ENCODE results near the gene BMPR1A.
"Not testable (repeated sequence)": the region's sequence is repeated elsewhere in the genome, so short reads cannot be mapped to it uniquely, and the experiment has no call there.

BMPR1A gene

DNA sequence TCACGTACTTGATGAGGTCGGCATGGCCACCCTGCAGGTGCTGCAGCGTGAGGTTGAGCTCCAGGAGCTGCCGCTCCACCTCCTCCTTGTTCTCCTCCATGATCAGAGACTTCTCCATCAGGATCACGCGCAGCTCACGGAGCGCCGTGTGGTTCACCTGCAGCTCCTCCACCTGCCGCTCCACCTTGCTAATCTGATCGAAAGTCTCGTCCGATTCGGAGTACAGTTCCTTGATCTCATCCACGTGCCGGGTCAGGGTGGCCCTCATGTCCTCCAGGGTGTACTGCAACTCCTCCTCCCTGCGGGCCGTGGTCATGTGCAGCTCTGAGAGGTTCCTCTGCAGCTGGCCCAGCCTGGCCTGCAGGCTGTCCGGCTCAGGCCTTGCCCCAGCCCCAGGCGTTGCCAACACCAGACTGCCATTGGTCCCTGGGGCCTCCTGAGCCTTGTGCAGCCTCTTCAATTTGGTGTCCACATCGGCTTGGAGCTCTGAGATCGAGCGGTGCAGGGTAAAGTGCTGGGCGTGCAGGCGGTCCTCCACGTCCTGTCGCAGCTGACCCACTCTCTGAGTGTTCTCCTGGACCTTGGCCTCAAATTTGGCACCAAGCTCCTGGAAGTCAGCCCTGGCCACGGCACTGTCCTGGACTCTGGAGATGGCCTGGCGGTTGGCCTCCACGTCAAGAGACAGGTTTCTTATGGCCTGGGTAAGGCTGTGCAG, 187.1 kb downstream of the BMPR1A start:
- no peak for DNase-seq

DNA sequence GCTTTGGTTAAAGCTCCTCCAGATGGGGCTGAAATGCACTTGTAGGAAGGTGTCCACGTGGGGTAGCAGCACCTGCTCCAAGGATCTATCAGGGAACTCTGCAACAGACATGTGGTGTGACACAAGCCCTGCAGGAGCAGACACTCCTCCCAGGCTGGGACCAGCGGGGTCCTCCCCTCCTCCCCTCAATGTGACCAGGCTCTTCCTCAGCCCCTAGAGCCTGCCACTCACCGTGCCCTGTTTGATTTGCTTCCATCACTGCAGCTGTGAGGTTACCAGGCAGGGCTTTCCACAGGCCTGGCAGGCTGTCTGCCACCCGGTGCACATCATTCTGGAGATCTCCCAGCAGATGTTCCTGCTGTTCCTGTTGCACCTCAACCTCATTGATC, 187.6 kb downstream of the BMPR1A start:
- no peak for DNase-seq

DNA sequence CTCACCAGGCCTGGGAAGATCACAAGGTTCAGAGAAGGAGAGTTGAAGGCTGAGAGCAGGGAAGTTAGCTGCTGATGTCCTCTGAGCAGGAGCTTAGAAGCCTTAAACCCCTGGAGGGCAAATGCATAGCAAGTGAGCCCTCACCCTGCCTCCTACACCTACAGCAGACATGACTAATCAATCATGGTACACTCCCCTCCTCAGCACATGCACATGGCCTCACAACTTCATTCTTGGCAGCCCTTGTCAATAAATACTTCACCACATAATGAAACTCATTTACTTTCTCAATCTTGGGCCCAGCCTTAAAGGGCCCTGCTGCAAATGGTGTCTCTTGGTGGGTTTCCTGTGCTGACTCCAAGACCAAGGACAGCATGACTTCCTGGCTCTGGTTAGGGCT, 188.1 kb downstream of the BMPR1A start:
- DNase-seq, result no peak

DNA sequence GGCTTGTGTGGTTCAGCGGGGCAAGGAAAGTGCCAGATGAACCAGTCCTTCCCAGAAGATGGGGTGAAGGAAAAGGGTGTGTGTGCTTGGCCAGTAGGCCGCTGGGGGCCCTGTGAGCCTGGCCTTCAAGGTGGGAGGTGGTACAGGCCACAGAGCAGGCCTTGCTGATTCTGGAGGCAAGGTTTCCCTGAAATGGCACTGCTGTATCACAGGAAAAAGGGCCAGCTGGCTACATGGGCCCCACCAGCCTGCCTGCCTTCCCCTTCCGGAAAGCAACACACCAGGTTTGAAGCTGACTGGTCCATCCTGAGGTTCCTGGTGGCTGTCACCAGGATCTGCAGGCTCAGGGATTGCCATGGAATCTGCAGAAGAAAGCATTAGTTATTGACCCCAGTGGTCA, 188.5 kb downstream of the BMPR1A start:
- DNase-seq, result no peak

DNA sequence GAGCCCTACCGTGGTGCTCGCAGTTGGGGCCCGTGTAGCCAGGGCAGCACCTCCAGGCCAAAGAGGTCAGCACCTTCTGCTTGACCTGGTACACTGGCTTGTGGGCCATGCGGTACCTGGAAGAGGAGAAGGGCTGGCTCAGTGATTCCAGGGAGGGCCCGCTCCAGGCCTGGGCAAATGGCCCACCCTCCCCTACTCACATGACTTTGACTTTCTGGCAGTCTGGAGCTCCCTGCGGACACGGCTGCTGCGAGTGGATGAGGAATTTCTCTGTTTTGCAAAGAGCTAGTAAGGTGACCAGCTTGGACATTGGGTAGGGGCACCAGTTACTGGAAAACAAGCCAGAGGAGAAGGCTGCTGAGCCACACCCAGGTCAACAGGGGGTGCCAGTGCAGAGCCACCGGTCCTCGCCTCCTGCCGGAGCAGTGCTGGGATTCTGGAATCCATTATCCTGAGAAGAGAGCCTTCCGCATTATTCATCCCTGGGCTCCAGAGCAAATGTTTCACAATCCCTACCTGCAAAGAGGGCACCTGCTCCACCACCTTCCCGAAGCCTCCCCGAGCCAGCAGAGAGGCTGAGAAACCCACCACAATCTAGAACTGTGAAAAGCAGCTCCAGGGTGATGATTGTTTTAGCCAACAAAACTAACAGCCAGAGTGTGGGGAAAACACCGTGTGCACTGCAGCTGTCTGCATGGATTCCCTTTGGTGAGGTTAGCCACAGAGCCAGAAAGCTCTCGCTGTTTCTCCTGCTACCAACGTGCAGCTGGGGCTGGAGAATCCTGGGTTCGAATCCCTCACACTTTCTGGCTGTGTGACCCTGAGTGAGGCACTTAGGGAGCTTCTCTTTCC, 189.2 kb downstream of the BMPR1A start:
- no peak for DNase-seq

DNA sequence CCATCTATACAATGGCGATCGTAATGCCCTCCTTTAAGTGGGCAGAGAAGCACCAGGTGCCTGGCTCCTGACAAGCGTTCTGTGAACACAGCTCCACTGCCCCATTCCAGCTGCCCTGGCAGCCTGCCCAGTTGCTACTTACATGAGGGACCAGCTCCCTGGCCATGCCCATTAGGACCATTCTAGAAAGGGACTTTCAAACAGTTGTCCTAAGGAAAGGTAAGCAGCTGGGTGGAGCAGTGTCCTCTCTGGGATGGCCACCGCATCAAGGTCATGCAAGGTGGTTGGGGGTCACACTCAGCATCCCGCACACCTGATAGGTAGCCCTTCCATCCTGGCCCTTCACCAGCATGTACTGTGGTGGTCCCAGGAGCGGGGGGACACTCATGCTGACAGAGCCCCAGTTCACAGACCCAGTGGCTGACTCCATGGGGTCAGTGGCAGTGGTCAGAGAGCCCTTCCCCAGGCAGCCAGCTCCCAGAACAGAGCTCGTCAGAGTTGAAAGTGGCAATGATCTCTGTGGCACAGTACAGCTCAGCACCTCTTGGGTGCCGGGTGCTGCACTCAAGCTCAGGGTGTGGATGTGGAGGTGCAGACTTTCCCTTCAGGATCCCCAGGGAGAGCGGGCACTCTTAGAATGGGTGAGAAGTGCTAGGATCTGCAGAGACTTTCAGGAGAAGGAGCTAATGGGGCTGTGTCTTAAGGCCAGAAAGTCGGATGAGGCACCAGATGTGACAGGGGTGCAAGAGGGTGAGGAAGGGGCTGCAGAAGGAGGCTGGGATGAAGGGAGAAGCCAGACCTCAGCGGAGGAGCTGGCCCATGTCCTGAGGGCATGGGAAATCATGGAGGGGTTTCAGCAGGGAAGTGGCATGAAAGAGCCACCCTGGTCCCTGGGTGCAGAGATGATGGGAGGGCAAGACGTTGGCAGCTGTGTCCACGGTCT, 190.1 kb downstream of the BMPR1A start:
- DNase-seq, result no peak

DNA sequence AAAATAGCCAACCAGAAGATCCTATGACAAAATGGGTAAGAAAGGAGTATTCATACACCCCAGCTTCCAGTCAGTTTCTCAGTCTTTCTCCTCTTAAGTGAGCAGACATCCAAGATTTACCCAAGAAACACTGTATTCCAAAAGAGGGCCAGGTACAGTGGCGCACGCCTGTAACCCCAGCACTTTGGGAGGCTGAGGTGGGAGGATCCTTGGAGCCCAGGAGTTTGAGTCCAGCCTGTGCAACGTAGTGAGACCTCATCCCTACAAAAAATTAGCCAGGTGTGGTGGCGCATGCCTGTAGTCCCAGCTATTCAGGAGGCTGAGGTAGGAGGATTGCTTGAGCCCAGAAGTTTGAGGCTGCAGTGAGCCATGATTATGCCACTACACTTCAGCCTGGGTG, 191.4 kb downstream of the BMPR1A start:
- not testable (repeated sequence) for DNase-seq

DNA sequence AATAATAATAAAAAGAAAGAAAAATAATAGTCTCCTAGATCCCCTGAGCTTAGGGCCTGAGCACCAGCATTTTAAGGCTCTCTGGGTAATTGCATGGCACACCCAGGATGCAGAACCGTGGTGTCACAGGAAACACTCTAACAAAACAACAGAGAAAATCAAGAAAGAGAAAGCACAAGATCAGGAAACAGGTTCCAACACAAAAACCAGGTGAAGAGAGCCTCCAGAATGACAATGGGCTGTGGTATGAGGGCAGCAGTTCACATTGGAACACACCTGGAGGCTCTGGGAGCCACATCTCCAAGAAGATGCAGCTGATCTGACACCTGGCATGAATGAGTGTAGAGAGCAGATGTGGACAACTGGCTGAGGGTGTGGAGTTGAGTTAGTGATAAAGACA, 193.9 kb downstream of the BMPR1A start:
- no peak for DNase-seq

DNA sequence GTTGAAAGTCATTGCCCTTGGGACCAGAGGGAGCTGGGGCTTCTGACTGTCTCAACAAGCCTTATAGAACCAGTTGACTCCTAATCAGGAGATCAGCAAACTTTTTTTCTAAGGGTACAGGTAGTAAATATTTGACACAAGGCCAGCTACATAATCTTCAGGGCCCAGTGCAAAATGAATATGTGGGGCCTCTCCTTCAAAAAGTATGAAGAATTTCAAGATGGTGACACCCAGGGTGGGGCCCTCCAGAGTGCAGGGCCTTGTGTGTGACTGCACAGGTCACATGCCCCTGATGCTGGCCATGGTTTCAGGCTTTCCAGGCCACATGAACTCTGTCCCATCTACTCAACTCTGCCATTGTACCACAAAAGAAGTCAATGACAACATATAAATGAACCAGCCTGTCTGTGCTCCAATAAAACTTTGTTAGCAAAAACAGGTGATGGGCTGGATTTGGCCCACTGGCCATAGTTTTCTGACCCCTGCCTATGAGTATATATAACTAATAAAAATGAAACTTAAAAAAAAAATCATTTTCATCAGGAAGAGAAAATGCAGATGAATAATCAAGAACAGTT, 194.9 kb downstream of the BMPR1A start:
- no peak for DNase-seq

DNA sequence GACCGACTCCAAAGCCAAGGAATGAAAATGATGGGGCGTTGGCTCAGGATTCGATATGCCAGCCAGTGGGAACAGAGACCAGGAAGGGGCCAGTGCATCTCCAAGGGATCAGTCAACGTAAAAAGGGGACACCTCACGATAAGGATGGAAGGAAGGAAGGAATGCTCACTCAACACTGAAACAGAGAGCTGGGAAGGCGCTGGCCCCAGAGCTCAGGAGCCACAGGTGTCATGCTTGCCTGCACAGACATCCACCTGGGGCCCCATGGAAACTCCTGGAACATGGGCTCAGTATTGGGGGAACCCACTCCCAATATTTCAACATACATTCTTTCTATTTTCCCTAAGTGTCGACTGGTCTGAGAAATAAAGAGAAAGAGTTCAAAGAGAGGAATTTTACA, 195.7 kb downstream of the BMPR1A start:
- no peak for DNase-seq

DNA sequence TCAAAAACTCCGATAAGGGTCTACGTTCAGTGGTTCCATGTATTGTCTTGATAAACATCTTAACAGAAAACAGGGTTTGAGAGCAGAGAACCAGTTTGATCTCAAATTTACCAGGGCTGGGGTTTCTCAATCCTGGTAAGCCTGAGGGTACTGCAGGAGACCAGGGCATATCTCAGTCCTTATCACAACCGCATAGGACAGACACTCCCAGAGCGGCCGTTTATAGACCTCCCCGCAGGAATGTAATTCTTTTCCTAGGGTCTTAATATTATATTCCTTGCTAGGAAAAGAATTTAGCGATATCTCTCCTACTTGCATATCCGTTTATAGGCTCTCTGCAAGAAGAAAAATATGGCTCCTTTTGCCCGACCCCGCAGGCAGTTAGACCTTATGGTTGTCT, 196.3 kb downstream of the BMPR1A start:
- DNase-seq, result not testable (repeated sequence)

DNA sequence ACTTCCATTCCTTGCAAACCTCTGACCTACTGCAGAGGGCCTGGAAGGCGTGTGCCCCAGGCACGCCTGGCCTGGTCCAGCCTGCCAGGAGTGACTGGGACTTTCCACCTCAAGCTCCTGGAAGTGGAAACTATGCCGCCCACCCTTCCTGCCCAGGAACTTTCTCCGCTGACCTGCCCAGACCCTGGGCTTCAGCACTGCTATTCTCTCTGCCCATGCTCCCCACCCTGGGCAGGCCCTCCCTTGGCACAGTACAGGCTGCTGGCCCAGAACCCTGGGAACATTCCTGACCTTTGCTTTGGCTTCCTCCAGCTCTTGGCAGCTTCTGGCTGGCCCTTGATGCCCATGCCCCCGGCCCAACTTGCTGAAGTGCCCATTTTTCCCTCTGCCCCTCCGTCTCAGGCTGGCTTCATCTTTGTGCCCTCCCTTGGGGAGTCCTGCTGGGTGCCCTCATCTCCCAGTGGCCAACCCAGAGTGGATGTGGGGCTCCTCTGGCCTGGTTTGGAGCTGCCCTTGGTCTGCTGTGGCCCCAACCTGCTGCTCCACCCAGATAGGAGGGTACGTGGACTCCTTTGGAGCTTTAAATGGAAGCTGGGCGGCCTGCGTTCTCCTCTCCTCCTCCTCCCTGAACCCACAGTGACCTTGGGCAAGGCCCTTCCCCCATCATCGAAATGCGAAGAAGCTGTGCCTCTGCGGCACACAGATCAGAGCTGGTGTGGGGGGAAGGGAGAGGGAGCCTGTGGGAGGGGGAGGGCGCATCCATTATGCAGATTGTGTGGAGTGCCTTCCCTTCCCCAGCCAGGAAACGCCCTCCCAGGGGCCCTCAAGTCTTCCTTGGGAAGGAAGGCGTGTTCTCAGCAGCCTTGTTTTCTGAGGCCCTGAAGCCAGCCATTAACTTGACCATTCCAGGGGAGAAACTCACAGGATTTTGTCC, 197.6 kb downstream of the BMPR1A start:
- no peak for DNase-seq

DNA sequence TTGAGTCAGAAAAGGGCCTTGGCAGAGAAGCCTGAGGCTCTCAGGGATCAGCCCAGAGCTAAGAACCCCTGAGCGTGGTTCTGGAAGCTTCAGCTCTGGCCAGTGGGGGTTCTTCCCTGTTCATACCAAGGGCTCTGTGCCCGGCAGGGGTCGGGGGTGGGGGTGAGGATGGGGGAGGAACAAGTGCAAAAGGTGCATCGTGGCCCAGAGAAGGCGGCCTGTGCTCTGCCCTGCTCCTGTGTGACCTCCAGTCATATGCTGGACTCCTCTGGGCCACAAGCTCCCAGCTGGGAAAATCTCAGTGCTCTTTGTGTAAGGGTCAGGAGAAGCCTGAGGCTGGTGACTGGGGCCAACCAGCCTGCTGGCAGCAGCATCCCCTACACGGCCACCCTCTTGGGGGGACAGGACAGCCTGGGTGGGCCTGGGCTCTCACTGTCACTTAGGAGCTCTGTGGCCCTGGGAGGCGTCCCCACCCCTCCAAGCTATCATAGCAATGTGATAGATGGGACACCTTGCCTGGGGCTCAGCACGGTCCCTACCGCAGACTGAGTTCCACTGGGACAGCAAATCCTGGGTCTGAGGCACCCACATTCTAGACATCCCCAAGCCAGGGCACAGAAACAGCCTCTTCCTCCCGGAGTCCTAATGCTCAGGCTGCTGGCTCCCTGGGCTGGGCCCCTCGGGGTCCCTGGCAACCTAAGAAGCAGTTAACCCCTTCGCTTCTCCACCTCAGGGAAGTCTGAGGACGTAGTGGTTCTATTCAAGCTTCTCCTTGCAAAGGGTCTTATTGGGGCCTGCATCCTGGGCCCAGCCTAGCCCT, 198.5 kb downstream of the BMPR1A start:
- no peak for DNase-seq

DNA sequence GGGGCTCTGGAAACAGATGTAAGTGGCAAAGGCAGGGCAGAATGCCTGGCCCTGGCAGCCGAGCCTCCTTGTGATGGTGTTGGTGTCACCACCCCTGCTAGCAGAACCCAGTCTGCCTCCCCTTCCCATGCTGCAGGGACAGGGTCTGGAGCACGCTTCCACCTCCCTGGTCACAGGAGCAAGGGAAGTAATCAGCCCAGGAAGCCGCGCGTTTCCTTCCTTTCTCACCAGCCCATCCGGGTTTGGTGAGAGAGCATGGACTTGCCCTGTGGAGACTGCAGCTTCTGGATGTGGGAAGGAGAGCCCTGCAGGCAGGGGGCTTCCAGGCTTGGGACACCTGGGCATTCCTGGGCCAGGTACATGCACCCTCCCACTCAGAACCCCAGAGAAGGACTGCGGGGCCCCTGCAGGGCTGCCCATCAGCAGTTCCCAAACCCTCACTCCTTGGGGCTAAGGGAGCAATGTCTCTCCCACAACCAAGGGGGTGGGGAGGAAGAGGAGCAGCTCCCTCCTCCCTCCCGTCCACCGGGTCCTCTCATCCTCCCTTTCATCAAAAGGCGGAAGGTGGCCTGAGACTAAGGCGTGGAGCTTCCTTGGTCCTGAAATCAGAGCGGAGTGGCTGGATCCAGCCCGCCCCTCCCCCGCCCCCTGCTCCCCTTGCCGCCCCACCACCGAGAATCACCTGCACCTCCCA, 199.2 kb downstream of the BMPR1A start:
- no peak for DNase-seq

DNA sequence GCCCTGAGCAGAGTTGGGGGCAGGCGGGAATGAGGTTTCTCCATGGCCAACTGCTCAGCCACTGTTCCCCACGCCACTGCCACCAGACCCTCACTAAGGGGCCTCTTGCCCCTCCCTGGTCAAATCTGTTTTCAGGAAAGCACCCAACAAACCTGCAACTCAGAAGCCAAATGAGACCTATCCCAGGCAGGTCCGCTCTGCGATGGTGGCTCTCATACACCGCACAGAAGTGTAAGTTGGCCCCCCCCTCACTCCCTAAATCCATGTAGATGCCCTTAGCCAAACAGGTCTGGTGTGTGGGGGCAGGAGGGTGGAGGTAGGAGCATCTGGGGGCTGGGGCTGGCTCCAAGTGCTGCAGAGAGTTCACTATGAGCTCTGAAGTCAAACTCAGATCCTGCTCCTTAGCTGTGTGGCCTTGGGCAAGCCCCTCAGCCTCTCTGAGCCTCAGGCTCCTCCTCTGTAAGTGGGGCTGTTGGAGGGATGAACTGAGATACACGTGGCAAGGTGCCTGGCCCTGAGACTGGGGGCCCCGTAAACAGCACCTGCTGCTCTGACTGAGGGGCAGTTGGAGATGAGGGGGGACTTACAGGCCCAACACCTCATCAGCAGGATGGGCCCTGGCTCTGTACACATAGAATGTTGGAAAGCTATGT, 199.9 kb downstream of the BMPR1A start:
- DNase-seq, result no peak

DNA sequence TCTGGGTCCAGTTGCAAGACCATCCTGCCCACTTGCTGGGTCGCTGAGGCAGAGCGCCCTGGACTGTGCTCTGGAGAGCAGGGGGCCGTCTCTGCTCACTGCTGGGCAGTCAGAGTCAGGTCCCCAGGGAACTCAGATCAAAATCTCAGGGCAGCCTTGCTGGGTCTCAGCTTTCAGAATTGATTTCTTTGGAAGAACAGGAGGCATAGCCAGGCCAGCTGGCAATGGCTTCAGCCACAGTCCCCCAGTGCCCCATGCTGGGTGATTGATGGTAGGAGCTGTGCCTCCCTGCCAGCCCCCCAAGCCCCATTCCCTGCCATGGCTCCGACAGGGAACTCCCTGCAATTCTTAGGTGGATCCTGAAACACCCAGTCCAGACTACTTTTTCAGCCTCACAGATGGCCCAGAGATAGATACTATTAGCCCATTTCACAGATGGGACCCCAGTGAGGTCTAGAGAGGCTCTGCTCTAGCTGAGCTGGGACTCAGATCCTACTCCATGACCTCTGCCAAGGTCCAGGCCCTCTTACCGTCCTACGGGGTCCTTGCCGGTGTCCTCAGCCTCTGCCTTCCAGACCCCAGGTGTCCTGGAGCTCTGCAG, 200.5 kb downstream of the BMPR1A start:
- DNase-seq, result no peak

DNA sequence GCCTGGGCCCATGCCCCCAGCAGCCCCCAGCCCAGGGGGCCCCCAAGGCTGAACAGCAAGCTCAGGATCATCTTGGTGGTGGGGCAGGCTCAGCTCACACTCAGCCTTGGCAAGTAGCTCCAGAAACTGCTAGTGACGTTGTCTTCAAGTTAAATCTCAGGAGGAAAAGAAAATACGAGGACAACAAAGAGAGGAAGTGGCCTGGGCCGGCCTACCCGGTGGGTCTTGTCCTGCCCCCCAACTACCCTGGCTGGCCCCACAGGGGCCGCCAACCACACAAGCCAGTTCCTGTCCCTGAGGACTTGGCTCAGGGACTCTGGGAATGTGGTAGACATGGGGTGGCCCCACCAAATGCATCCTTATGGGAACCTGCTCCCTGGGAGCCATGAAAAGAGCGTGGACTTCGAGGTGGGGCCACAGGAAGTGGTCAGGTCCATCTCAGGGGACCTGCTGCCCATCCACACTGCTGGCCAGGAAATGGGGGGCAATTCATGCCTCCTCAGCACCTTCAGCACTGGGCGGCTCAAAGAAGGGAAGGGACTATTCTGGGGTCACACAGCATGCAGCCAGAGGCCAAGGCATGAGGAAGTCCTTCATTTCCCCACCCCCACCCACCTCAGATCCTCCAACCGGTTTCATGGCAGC, 201.2 kb downstream of the BMPR1A start, which contains the start of gene MMRN2:
Gene MMRN2 (minus strand): TSS at position 145 of the 645 bp plus-strand sequence. CDS start 74 bp downstream, at position 71.
- no peak for DNase-seq

DNA sequence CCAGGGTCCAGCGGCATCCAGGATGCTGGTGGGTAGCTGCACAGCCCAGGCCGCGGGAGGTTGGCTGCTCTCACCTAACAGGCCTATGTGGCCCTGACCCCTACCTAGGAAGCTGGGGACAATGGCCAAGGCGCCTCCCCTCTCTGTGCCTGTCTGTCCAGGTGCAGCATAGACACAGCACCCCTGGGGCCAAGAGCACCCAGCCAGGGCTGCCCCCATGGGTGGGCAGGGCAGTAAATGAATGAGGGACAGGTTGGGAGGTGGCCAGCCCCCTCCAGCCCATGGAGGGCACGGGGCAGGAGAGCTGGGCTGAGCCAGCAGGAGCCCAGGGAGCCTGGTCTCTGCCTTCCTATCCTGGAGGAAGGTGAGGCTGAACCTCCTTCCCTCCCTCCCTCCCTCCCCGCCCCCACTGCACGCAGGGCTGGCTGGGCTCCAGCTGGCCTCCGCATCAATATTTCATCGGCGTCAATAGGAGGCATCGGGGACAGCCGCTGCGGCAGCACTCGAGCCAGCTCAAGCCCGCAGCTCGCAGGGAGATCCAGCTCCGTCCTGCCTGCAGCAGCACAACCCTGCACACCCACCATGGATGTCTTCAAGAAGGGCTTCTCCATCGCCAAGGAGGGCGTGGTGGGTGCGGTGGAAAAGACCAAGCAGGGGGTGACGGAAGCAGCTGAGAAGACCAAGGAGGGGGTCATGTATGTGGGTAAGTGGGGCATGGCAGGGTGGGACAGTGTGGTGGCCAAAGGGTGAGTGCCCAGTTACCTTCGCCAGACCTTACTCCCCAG, 201.9 kb downstream of the BMPR1A start, which contains the start of gene SNCG:
Gene SNCG (plus strand): TSS at position 484 of the 785 bp plus-strand sequence. CDS start 99 bp downstream, at position 583.
- no peak for DNase-seq
